Sigmoid colon (tissue), 7 donors: Measurements from ENCODE around the gene ARMC2. TPM values are rescaled to one million over a fixed set of nuclear protein-coding genes. Genes with fewer than 3 reads are reported as not detected.
A peak's percentile ranks its signal among the peaks of the same experiment; 100 is the strongest.

Source experiments
- DNase-seq: peaks from one replicate; pipeline ENCODE4 v3.0.0-alpha.2; 2019
- H3K27ac ChIP-seq, 4 donors: fragments of 200-600 bp; sonication (generic); one replicate each; pipeline ENCODE4 v1.5.1; 2016 to 2019; ENCODE audit warnings: mild to moderate bottlenecking in 1 of 4
- H3K27me3 ChIP-seq, 3 donors: fragments of 200-600 bp; sonication (generic); one replicate each; pipeline ENCODE4 v1.5.1; 2019; ENCODE audit warnings: mild to moderate bottlenecking in 1 of 3
- H3K36me3 ChIP-seq, 4 donors: fragments of 200-600 bp; sonication (generic); one replicate each; pipeline ENCODE4 v1.5.1; 2016 to 2019
- H3K4me1 ChIP-seq, 4 donors: fragments of 200-600 bp; sonication (generic); one replicate each; pipeline ENCODE4 v1.5.1; 2017 to 2019
- H3K4me3 ChIP-seq, 4 donors: fragments of 200-600 bp; sonication (generic); one replicate each; pipeline ENCODE4 v1.5.1; 2017 to 2019; ENCODE audit warnings: mild to moderate bottlenecking in 2 of 4, moderate library complexity in 1 of 4
- H3K9me3 ChIP-seq, 4 donors: fragments of 200-600 bp in 3 of 4; sonication (generic) in 3 of 4; one replicate each; pipeline versions ENCODE4 v1.5.1 to v1.6.1; 2013 to 2019
- CTCF ChIP-seq, 4 experiments: fragments of 450-650 bp in 3 of 4; fragments of 200-600 bp in 1 of 4; IDR thresholded peaks; one replicate each; pipeline ENCODE4 v1.5.1; 2016 to 2019; ENCODE audit warnings: antibody characterized with exemption in 4 of 4, mild to moderate bottlenecking in 3 of 4, moderate library complexity in 2 of 4
- EP300 ChIP-seq, 4 donors: sonication (generic); formaldehyde crosslinking; IDR thresholded peaks; one replicate each; pipeline ENCODE4 v1.6.1; 2017; ENCODE audit warnings: antibody characterized with exemption in 4 of 4
- POLR2A ChIP-seq, 2 donors: fragments of 450-650 bp; IDR thresholded peaks; one replicate each; pipeline ENCODE4 v1.6.1; 2016; ENCODE audit warnings: antibody characterized with exemption in 2 of 2, mild to moderate bottlenecking in 2 of 2, moderate library complexity in 2 of 2
- POLR2AphosphoS5 ChIP-seq, 4 donors: sonication (generic); formaldehyde crosslinking; IDR thresholded peaks; one replicate each; pipeline ENCODE4 v1.6.1; 2017; ENCODE audit warnings: antibody characterized with exemption in 4 of 4
- WGBS, 2 donors: extraction: QIAGEN DNeasy Blood & Tissue Kit; methylation state at CpG; one replicate each; pipeline ENCODE4 v1.1.7; 2013; 5-methylcytosine and 5-hydroxymethylcytosine counted together
- intact Hi-C: fragments of 100-400 bp; cut with DNase I; formaldehyde crosslinking; loops from one replicate; pipeline ENCODE4 v1.15.1; 2023
- polyA plus RNA-seq, 3 donors: library from polyadenylated mRNA; stranded (reverse); fragments of 200-250 nt; gene quantifications; one replicate each; pipeline ENCODE4 v1.2.3, GENCODE V29; 2013
- total RNA-seq, 4 donors: library from RNA; depleted of rRNA; stranded (reverse); fragments of >200 nt; gene quantifications; one replicate each; pipeline ENCODE4 v1.1.0, GENCODE V29; 2016
- donor health status: healthy with polysubstance abuse.
- donor health status: Bipolar disorder and iron deficiency.
- donor health status: healthy.

ARMC2 gene
- total and polyA plus RNA-seq, 7 donors = under 0.01 to 8.6 (median 2.5) TPM

GRCh38 chr6:108869876-108870275 is 21.7 kb downstream of the ARMC2 start:
- 98% methylated on average over 2 of the region's 2 CpGs for WGBS, 2 donors
- Histone ChIP-seq H3K27me3 (no peaks in the 10 kb centered on the region), H3K4me1 (peaks cover 0 to 15% (median 8%) of the 10 kb centered on the region in 4 donors), H3K4me3 (no peak overlapping the region), H3K9me3 (no peaks in the 10 kb centered on the region), H3K27ac (no peak overlapping the region), H3K36me3 (peaks cover 0 to 12% (median 4%) of the 10 kb centered on the region in 4 donors)
- TF ChIP-seq POLR2AphosphoS5 (IDR thresholded peaks at IDR 0.05) (no peak), POLR2A (IDR thresholded peaks at IDR 0.05) (no peak), EP300 (IDR thresholded peaks at IDR 0.05) (no peak), CTCF (IDR thresholded peaks at IDR 0.05) (no peak)
- intact Hi-C loops = no loop called here
- no peak for DNase-seq

- WGBS, 2 donors = 96 to 98% methylated on average over 2 of the region's 2 CpGs
- H3K4me1 ChIP-seq = peaks cover 0 to 12% (median 10%) of the 10 kb centered on the region in 4 donors
- no peak overlapping the region for H3K4me3 ChIP-seq
- TF ChIP-seq CTCF (IDR thresholded peaks at IDR 0.05) (no peak), POLR2A (IDR thresholded peaks at IDR 0.05) (no peak), EP300 (IDR thresholded peaks at IDR 0.05) (no peak), POLR2AphosphoS5 (IDR thresholded peaks at IDR 0.05) (no peak)
- no peak for DNase-seq
- H3K27me3 ChIP-seq = no peaks in the 10 kb centered on the region
- no peak overlapping the region for H3K27ac ChIP-seq
- H3K9me3 ChIP-seq = no peaks in the 10 kb centered on the region
- peaks cover 0 to 12% (median 4%) of the 10 kb centered on the region in 4 donors for H3K36me3 ChIP-seq
- intact Hi-C loops = no loop called here
These were observed 22.1 kb downstream of the ARMC2 start for GRCh38 chr6:108870357-108870756.

GRCh38 chr6:108872141-108872557 is 23.9 kb downstream of the ARMC2 start:
- DNase-seq = peak; percentile 67
- H3K36me3 ChIP-seq = peaks cover 0 to 12% (median 4%) of the 10 kb centered on the region in 4 donors
- no peaks in the 10 kb centered on the region for H3K9me3 ChIP-seq
- no peaks in the 10 kb centered on the region for H3K27me3 ChIP-seq
- H3K4me1 ChIP-seq = peaks cover 0 to 5% (median 2%) of the 10 kb centered on the region in 4 donors
- no peak for TF ChIP-seq POLR2A (IDR thresholded peaks at IDR 0.05)
- no peak for TF ChIP-seq POLR2AphosphoS5 (IDR thresholded peaks at IDR 0.05)
- TF ChIP-seq EP300 (IDR thresholded peaks at IDR 0.05) = no peak
- TF ChIP-seq CTCF (IDR thresholded peaks at IDR 0.05) = no peak
- H3K27ac ChIP-seq = peak overlapping the region in 1 of 4 donors; percentile 31
- intact Hi-C loops = no loop called here
- no peak overlapping the region for H3K4me3 ChIP-seq
- WGBS, 2 donors = 65 to 73% methylated on average over 7 of the region's 7 CpGs

GRCh38 chr6:108872575-108872974 is 24.4 kb downstream of the ARMC2 start:
- TF ChIP-seq EP300 (IDR thresholded peaks at IDR 0.05) (no peak), CTCF (IDR thresholded peaks at IDR 0.05) (no peak), POLR2AphosphoS5 (IDR thresholded peaks at IDR 0.05) (no peak), POLR2A (IDR thresholded peaks at IDR 0.05) (no peak)
- Histone ChIP-seq H3K4me3 (no peak overlapping the region), H3K27ac (peak overlapping the region in 1 of 4 donors; percentile 31), H3K4me1 (peaks cover 0 to 5% (median 5%) of the 10 kb centered on the region in 4 donors), H3K27me3 (no peaks in the 10 kb centered on the region), H3K9me3 (no peaks in the 10 kb centered on the region), H3K36me3 (peaks cover 0 to 12% (median 4%) of the 10 kb centered on the region in 4 donors)
- intact Hi-C loops = no loop called here
- 91 to 94% methylated on average over 3 of the region's 3 CpGs for WGBS, 2 donors
- no peak for DNase-seq

GRCh38 chr6:108873251-108873650 is 25.0 kb downstream of the ARMC2 start:
- TF ChIP-seq CTCF (IDR thresholded peaks at IDR 0.05) = no peak
- no peak for TF ChIP-seq POLR2AphosphoS5 (IDR thresholded peaks at IDR 0.05)
- TF ChIP-seq EP300 (IDR thresholded peaks at IDR 0.05) = no peak
- TF ChIP-seq POLR2A (IDR thresholded peaks at IDR 0.05) = no peak
- H3K27ac ChIP-seq = peak overlapping the region in 1 of 4 donors; percentile 25
- no peak overlapping the region for H3K4me3 ChIP-seq
- H3K9me3 ChIP-seq = no peaks in the 10 kb centered on the region
- no peaks in the 10 kb centered on the region for H3K27me3 ChIP-seq
- H3K4me1 ChIP-seq = peaks cover 0 to 7% (median 5%) of the 10 kb centered on the region in 4 donors
- WGBS, 2 donors = 89 to 90% methylated on average over 7 of the region's 7 CpGs
- no peak for DNase-seq
- H3K36me3 ChIP-seq = peaks cover 0 to 12% (median 4%) of the 10 kb centered on the region in 4 donors
- intact Hi-C loops = no loop called here
